DND-41 (cell line): ENCODE data around the gene GPR68.
"Not testable (repeated sequence)": the region's sequence is repeated elsewhere in the genome, so short reads cannot be mapped to it uniquely, and the experiment has no call there.

ENCODE experiments used
- ATAC-seq: fragments of 200-7000 bp; cut with Tn5 transposase; 3 replicates; pipeline ENCODE4 v1.9.1; 2021; ENCODE audit warnings: low read depth; ENCODE audit not compliant: insufficient read depth
- DNase-seq: peaks from one replicate; pipeline ENCODE4 v3.0.0-alpha.2; 2020
- H2AFZ ChIP-seq: 2 replicates; pipeline ENCODE4 v1.6.0; 2012; ENCODE audit warnings: low read depth, low read length
- H3K27ac ChIP-seq: 2 replicates; pipeline ENCODE4 v1.5.1; 2012; ENCODE audit warnings: low read length, inconsistent platforms
- H3K27me3 ChIP-seq: fragments of 200-600 bp; sonication (generic); 2 replicates; pipeline ENCODE4 v1.6.0; 2012; ENCODE audit warnings: low read length, mild to moderate bottlenecking, inconsistent platforms; ENCODE audit not compliant: insufficient read depth, poor library complexity
- H3K36me3 ChIP-seq: 2 replicates; pipeline ENCODE4 v1.5.1; 2012; ENCODE audit warnings: low read length, inconsistent platforms; ENCODE audit not compliant: insufficient read depth
- H3K4me1 ChIP-seq: 2 replicates; pipeline ENCODE4 v1.5.1; 2012; ENCODE audit warnings: mild to moderate bottlenecking, low read length; ENCODE audit not compliant: insufficient read depth
- H3K4me2 ChIP-seq: 2 replicates; pipeline ENCODE4 v1.6.0; 2012; ENCODE audit warnings: mild to moderate bottlenecking, moderate library complexity, low read length, inconsistent platforms; ENCODE audit not compliant: insufficient read depth
- H3K4me3 ChIP-seq, 2 experiments: fragments of 200-600 bp in 1 of 2; shearing (Covaris generic) in 1 of 2; 2 replicates each; pipeline ENCODE4 v1.5.1; 2012 to 2016; ENCODE audit warnings: inconsistent platforms in 2 of 2, low read length in 2 of 2, mild to moderate bottlenecking in 2 of 2, low read depth in 1 of 2, moderate library complexity in 1 of 2
- H3K79me2 ChIP-seq: 2 replicates; pipeline ENCODE4 v1.6.0; 2012; ENCODE audit warnings: low read length, inconsistent platforms; ENCODE audit not compliant: insufficient read depth
- H3K9ac ChIP-seq: 2 replicates; pipeline ENCODE4 v1.6.0; 2012; ENCODE audit warnings: low read depth, mild to moderate bottlenecking, inconsistent platforms, low read length, moderate library complexity
- H3K9me3 ChIP-seq: 2 replicates; pipeline ENCODE4 v1.5.1; 2012; ENCODE audit warnings: low read length, moderate library complexity, mild to moderate bottlenecking, inconsistent platforms; ENCODE audit not compliant: insufficient read depth, severe bottlenecking
- H4K20me1 ChIP-seq: 2 replicates; pipeline ENCODE4 v1.6.0; 2012; ENCODE audit warnings: low read length; ENCODE audit not compliant: insufficient read depth
- EZH2 ChIP-seq: IDR thresholded peaks from 3 replicates; pipeline ENCODE4 v1.6.1; 2012; ENCODE audit warnings: borderline replicate concordance, low read depth, mild to moderate bottlenecking, moderate library complexity, low read length, inconsistent platforms; ENCODE audit not compliant: severe bottlenecking
- TF ChIP-seq, protein P1 (sequence below): IDR thresholded peaks from 2 replicates; pipeline ENCODE4 v1.5.1; 2012; ENCODE audit warnings: borderline replicate concordance, low read length, moderate library complexity, mild to moderate bottlenecking; ENCODE audit not compliant: poor library complexity, severe bottlenecking; ENCODE audit errors: extremely low read depth

The GPR68 gene

DNA sequence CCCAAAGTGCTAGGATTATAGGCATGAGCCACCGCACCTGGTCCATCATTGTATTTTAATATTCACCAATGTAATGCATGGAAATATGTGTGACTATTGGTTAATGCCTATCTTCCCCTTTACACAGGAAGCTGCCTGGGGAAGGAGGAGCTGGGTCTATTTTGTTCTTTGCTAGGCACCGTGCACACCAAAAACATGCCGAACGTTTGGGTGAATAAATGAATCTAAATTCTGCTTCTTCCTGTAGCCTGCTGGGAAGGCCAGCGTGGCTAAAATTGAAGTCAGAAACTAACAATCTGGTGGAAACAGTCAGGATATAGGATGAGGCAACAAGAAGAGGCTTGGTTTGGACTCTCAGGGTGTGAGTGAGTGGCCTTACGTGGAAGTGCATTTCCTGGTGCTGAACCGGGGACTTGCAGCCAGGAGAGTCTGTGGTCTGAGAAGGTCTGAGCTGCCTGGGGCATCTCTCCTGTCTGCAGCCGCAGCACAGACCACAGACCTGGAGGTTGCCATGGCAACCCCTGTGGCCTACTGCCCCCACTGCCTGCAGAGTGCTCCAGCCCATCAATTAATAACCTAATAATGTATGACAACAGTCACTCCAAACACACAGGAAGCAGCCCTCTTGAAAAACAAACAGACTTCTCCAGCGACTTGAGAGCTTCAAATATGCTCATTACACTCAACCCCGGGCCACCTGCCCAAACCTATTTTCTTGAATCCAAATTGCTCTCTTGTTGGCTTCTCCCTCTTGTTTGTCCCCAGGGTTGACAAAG lies 5.5 kb upstream of the GPR68 start:
- no peaks in the 10 kb centered on the region for H3K9me3 ChIP-seq
- ATAC-seq, result no peak
- H3K9ac ChIP-seq, result 0 out of 2 replicates have a peak overlapping the region, but pooled peaks have one; percentile 8
- no peak for TF ChIP-seq EZH2
- TF ChIP-seq, protein P1, sequence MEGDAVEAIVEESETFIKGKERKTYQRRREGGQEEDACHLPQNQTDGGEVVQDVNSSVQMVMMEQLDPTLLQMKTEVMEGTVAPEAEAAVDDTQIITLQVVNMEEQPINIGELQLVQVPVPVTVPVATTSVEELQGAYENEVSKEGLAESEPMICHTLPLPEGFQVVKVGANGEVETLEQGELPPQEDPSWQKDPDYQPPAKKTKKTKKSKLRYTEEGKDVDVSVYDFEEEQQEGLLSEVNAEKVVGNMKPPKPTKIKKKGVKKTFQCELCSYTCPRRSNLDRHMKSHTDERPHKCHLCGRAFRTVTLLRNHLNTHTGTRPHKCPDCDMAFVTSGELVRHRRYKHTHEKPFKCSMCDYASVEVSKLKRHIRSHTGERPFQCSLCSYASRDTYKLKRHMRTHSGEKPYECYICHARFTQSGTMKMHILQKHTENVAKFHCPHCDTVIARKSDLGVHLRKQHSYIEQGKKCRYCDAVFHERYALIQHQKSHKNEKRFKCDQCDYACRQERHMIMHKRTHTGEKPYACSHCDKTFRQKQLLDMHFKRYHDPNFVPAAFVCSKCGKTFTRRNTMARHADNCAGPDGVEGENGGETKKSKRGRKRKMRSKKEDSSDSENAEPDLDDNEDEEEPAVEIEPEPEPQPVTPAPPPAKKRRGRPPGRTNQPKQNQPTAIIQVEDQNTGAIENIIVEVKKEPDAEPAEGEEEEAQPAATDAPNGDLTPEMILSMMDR, result no peak
- peak; percentile 43 for DNase-seq
- H4K20me1 ChIP-seq, result no peaks in the 10 kb centered on the region
- H3K27ac ChIP-seq, result peak overlapping the region; percentile 63
- H3K4me1 ChIP-seq, result peaks cover 50% of the 10 kb centered on the region
- H3K27me3 ChIP-seq, result no peaks in the 10 kb centered on the region
- no peak overlapping the region for H3K4me3 ChIP-seq
- H2AFZ ChIP-seq, result no peak overlapping the region
- H3K36me3 ChIP-seq, result no peaks in the 10 kb centered on the region
- H3K79me2 ChIP-seq, result no peaks in the 10 kb centered on the region
- H3K4me2 ChIP-seq, result no peak overlapping the region

DNA sequence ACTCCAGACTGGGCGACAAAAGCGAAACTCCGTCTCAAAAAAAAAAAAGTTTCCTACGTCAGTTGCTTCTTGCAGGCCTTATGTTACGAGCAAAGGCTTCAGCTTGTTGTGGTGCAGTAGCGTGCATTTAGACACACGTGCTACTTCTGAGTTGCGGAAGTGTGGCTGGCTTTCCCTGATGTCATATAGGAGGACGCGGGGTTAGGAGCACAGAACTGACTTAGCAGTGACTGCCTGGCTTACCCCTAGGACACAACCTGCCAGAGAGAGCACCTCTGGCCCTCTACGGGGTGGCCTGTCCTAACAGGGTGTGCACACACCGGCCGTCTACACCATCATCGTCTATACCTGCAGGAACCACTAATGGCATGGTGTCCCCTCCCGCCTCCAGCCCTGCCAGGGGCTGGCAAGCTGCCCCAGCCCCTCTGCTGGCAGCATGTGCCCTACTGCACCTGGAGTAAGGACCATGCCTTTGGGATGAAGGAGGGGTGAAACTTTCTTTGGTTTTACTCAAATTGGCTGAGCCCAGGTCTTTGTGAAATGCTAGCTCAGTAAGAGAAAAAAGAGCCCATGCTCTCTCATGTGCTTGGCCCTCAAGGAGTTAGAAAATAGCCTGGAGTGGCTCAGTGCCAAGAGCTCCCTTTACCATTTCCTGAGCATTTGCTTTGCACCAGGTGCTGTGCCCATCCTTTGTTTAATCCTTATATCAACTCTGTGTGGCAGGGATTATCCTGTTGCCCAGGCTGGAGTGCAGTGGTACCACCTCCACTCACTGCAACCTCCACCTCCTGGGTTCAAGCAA lies 1.7 kb upstream of the GPR68 start:
- peak; percentile 76 for DNase-seq
- no peak overlapping the region for H3K4me3 ChIP-seq

DNA sequence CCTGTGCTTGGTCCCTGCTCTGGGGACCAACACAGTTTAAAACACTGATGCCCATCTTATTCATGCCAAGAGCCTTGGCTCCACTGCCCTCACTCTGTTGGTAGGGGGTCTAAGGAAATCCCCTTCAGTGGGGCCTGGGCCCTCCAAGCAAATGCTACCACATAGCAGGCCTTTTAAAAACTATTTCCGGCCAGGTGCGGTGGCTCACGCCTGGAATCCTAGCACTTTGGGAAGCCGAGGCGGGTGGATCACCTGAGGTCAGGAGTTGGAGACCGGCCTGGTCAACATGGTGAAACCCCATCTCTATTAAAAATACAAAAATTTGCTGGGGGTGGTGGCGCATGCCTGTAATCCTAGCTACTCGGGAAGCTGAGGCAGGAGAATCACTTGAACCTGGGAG lies 1.1 kb upstream of the GPR68 start:
- not testable (repeated sequence) for ATAC-seq, H3K79me2 ChIP-seq, H3K27me3 ChIP-seq, H4K20me1 ChIP-seq, H3K4me2 ChIP-seq, H3K36me3 ChIP-seq, H2AFZ ChIP-seq, DNase-seq, H3K4me3 ChIP-seq, H3K9me3 ChIP-seq, H3K9ac ChIP-seq
- H3K27ac ChIP-seq, result peak overlapping the region; percentile 87
- peaks cover 69% of the 10 kb centered on the region for H3K4me1 ChIP-seq

More for the DNA sequence above, 1.7 kb upstream of the GPR68 start:
- Histone ChIP-seq H3K9me3 (no peaks in the 10 kb centered on the region), H3K36me3 (no peaks in the 10 kb centered on the region), H4K20me1 (no peaks in the 10 kb centered on the region), H3K27me3 (no peaks in the 10 kb centered on the region), H2AFZ (no peak overlapping the region), H3K4me1 (peaks cover 72% of the 10 kb centered on the region), H3K79me2 (no peaks in the 10 kb centered on the region), H3K9ac (peak overlapping the region; percentile 16; the same call in 1 of the 2 replicates), H3K4me2 (no peak overlapping the region), H3K27ac (peak overlapping the region; percentile 79)
- TF ChIP-seq EZH2, result no peak
- TF ChIP-seq, protein P1, result no peak
- ATAC-seq, result peak; percentile 34

DNA sequence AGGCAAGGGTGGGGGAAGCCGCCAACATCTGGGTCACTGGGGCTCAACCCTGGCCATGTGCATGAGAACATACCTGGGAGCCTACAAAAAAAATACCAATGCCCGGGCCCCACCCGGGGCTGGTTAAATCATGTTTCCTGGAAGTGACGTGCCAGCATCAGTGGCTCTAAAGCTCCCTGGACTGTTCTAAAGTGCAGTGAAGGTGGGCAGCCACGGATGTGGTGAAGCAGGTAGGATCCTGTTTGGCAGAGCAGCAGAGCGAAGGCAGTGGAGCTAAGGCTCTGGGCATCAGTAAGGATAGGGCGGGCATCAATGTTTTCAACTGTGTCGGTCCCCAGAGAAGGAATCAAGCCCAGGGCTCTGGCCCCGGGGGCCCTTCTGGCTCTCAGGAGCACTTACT lies 525 bp upstream of the GPR68 start:
- Histone ChIP-seq H3K9ac (peak overlapping the region; percentile 26; the same call in 1 of the 2 replicates), H3K36me3 (no peaks in the 10 kb centered on the region), H3K9me3 (no peaks in the 10 kb centered on the region), H4K20me1 (no peaks in the 10 kb centered on the region), H3K4me2 (peak overlapping the region; percentile 54), H3K4me1 (peaks cover 63% of the 10 kb centered on the region), H2AFZ (no peak overlapping the region), H3K27me3 (no peaks in the 10 kb centered on the region), H3K4me3 (no peak overlapping the region), H3K27ac (peak overlapping the region; percentile 87), H3K79me2 (no peaks in the 10 kb centered on the region)
- ATAC-seq, result no peak
- TF ChIP-seq, protein P1, result no peak
- TF ChIP-seq EZH2, result no peak
- peak; percentile 29 for DNase-seq
